ENCODE results near the gene CECR2. TPM values are rescaled to one million over a fixed set of nuclear protein-coding genes. Genes with fewer than 3 reads are reported as not detected.

The CECR2 gene
- total and polyA plus RNA-seq, 2 of the 8 experiments (the other 6 are each of a cell fraction or from before 2014, with no cell fraction given) = 18.3 to 123 TPM

DNA sequence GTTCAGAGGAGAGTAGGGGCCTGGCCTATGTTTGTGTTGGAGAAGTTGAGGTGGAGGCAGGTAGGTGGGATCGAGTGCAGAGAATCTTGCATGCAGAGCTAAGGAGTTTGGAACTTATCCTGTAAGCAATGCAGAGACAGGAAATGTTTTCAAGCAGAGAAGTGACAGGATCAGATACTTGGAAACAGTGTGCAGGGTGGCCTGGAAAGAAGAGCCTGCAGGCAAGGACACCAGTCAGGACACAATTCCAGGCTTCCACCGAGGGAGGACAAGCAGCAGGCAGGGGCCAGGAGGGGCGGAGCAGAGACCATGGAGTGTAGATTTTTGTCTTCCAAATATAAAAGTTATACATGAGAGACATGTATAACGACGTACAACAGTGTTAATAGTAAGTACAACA lies 26.9 kb upstream of the CECR2 start:
- H2AK5ac ChIP-seq (ENCODE audit: low read depth, low read length) = no peak overlapping the region
- H3K27me3 ChIP-seq (replicated peaks in 1 of 4; ENCODE audit: control insufficient read depth in 3 of 4, extremely low read depth in 1 of 4, insufficient read depth in 3 of 4, low read length in 3 of 4) = no peaks in the 10 kb centered on the region
- H3K9ac ChIP-seq (replicated peaks in 1 of 4; ENCODE audit: extremely low read depth in 1 of 4, low read depth in 3 of 4, low read length in 3 of 4) = no peak overlapping the region
- H3K4me1 ChIP-seq (replicated peaks in 1 of 4; ENCODE audit: control insufficient read depth in 3 of 4, insufficient read depth in 4 of 4, low read length in 3 of 4) = peaks cover 0 to 5% (median 0%) of the 10 kb centered on the region in 4 experiments; a peak in 1 of 7 replicates
- no peak overlapping the region for H3K4me3 ChIP-seq (ENCODE audit: extremely low read depth in 1 of 4, insufficient read depth in 2 of 4, low read depth in 3 of 4, low read length in 4 of 4)
- no peak for DNase-seq (ENCODE audit: low read depth in 1 of 2, low spot score in 2 of 2)
- H3K9me3 ChIP-seq (ENCODE audit: insufficient read depth in 2 of 2, low read depth in 1 of 2, low read length in 1 of 2) = no peaks in the 10 kb centered on the region
- H2BK15ac ChIP-seq (ENCODE audit: low read length) = no peak overlapping the region
- no peak overlapping the region for H2BK120ac ChIP-seq (replicated peaks; ENCODE audit: low read depth, low read length)
- H3K4ac ChIP-seq (replicated peaks; ENCODE audit: insufficient read length, low read depth, low read length) = no peak overlapping the region
- H3K23ac ChIP-seq (ENCODE audit: insufficient read length) = no peak overlapping the region
- H3K27ac ChIP-seq (ENCODE audit: low read depth, low read length) = no peak overlapping the region
- H3K4me2 ChIP-seq (ENCODE audit: insufficient read depth in 1 of 2, low read depth in 2 of 2, low read length in 2 of 2) = no peak overlapping the region
- H2BK12ac ChIP-seq (ENCODE audit: low read depth, low read length) = no peak overlapping the region
- no peaks in the 10 kb centered on the region for H4K20me1 ChIP-seq (replicated peaks in 1 of 2; ENCODE audit: control insufficient read depth in 1 of 2, insufficient read depth in 2 of 2, low read length in 2 of 2)
- H3K36me3 ChIP-seq (ENCODE audit: control insufficient read depth in 2 of 4, insufficient read depth in 4 of 4, low read length in 3 of 4) = no peaks in the 10 kb centered on the region
- H4K91ac ChIP-seq (replicated peaks; ENCODE audit: insufficient read length, low read length) = no peak overlapping the region
- H2AFZ ChIP-seq (ENCODE audit: low read length) = peak overlapping the region; percentile 83; the same call in 1 of the 2 replicates
- POLR2A ChIA-PET (ENCODE audit: partially characterized antibody) = interaction anchor here (0.6 kb wide), 1 partner anchor 113 kb away, joined by 3 read pairs; no protein-coding TSS in a partner anchor
- H3K18ac ChIP-seq (ENCODE audit: extremely low read depth, low read length) = no peak overlapping the region
- no peaks in the 10 kb centered on the region for H3K79me1 ChIP-seq (ENCODE audit: low read depth, low read length)
- H4K5ac ChIP-seq (ENCODE audit: insufficient read length, low read depth, low read length) = no peak overlapping the region
- no peak overlapping the region for H2BK20ac ChIP-seq (ENCODE audit: low read length)
- H2BK5ac ChIP-seq (ENCODE audit: low read depth, low read length) = no peak overlapping the region
- no peak overlapping the region for H4K8ac ChIP-seq (ENCODE audit: extremely low read depth, insufficient read depth, low read length)
- no peaks in the 10 kb centered on the region for H3K79me2 ChIP-seq (ENCODE audit: control insufficient read depth in 1 of 2, insufficient read depth in 2 of 2, low read length in 2 of 2)
- WGBS, 2 experiments (ENCODE audit: extremely low coverage in 1 of 2, insufficient coverage in 1 of 2, insufficient read length in 1 of 2, insufficient replicate concordance in 2 of 2, low coverage in 1 of 2, low lambda C conversion rate in 2 of 2, missing lambda C conversion rate in 1 of 2) = 92% methylated on average over 5 of the region's 5 CpGs; no CpG with 5 or more reads in 1 of the 2 experiments
- FAIRE-seq = no peak
- CTCF ChIA-PET (ENCODE audit: partially characterized antibody) = interaction anchor here (0.6 to 1.5 kb wide), 3 partner anchors 70 to 141 kb away, joined by 3 read pairs; no protein-coding TSS in a partner anchor
- H3K14ac ChIP-seq (ENCODE audit: insufficient read length) = no peak overlapping the region
- no peak overlapping the region for H3K56ac ChIP-seq (replicated peaks; ENCODE audit: insufficient read length, low read depth, low read length)
- no peaks in the 10 kb centered on the region for H3K23me2 ChIP-seq (ENCODE audit: low read depth, low read length)
- TF ChIP-seq JUN (IDR thresholded peaks at IDR 0.05; ENCODE audit: low read depth, low read length) = no peak
- TF ChIP-seq SAP30 (IDR thresholded peaks at IDR 0.05; ENCODE audit: insufficient read depth, insufficient replicate concordance, low read length) = no peak
- no peak for TF ChIP-seq POU5F1 (IDR thresholded peaks at IDR 0.05; ENCODE audit: low read depth, low read length)
- no peak for TF ChIP-seq TBP (IDR thresholded peaks at IDR 0.05; ENCODE audit: low read depth, low read length)
- no peak for TF ChIP-seq CTCF (IDR thresholded peaks at IDR 0.05; ENCODE audit: control extremely low read depth in 1 of 3, insufficient read depth in 1 of 3, low read depth in 1 of 3, low read length in 3 of 3)
- TF ChIP-seq JUND (IDR thresholded peaks at IDR 0.05; ENCODE audit: low read length) = no peak
- TF ChIP-seq CBX5 (IDR thresholded peaks at IDR 0.05; ENCODE audit: low read depth, low read length) = no peak
- no peak for TF ChIP-seq CTBP2 (IDR thresholded peaks at IDR 0.05; ENCODE audit: borderline replicate concordance, insufficient read depth, insufficient read length, low read length)
- TF ChIP-seq NRF1 (IDR thresholded peaks at IDR 0.05; ENCODE audit: low read depth, low read length) = no peak
- TF ChIP-seq NANOG (IDR thresholded peaks at IDR 0.05; ENCODE audit: insufficient read depth, low read depth, low read length, poor library complexity, severe bottlenecking) = no peak
- no peak for TF ChIP-seq GABPA (IDR thresholded peaks at IDR 0.05; ENCODE audit: borderline replicate concordance, insufficient read depth, low read length)
